Uterus (tissue), 4 donors: ENCODE measurements around the gene L1TD1. TPM values are rescaled to one million over a fixed set of nuclear protein-coding genes. Genes with fewer than 3 reads are reported as not detected.
"Not testable (repeated sequence)": the region's sequence is repeated elsewhere in the genome, so short reads cannot be mapped to it uniquely, and the experiment has no call there.

Experiments
- DNase-seq, 2 donors: peaks; one replicate each; pipeline ENCODE4 v3.0.0-alpha.2; 2019 to 2020
- H3K27ac ChIP-seq, 2 donors: fragments of 200-600 bp; sonication (generic); 1 replicate in 1 of 2; 2 replicates in 1 of 2; pipeline ENCODE4 v1.5.1; 2016 to 2018
- H3K27me3 ChIP-seq, 2 donors: fragments of 200-600 bp; sonication (generic); one replicate each; pipeline ENCODE4 v1.5.1; 2018 to 2019; ENCODE audit warnings: control low read depth in 1 of 2
- H3K36me3 ChIP-seq, 2 donors: fragments of 200-600 bp; sonication (generic); one replicate each; pipeline ENCODE4 v1.5.1; 2019; ENCODE audit warnings: control low read depth in 1 of 2
- H3K4me1 ChIP-seq, 2 donors: fragments of 200-600 bp; sonication (generic); one replicate each; pipeline ENCODE4 v1.5.1; 2018 to 2019; ENCODE audit warnings: control low read depth in 1 of 2
- H3K4me3 ChIP-seq, 2 donors: fragments of 200-600 bp; sonication (generic); 1 replicate in 1 of 2; 2 replicates in 1 of 2; pipeline ENCODE4 v1.5.1; 2018 to 2019; ENCODE audit warnings: mild to moderate bottlenecking in 1 of 2
- H3K9me3 ChIP-seq, 2 donors: fragments of 200-600 bp; sonication (generic); one replicate each; pipeline ENCODE4 v1.5.1; 2019; ENCODE audit warnings: control low read depth in 1 of 2
- POLR2A ChIP-seq, 2 donors: fragments of 450-650 bp; IDR thresholded peaks; one replicate each; pipeline ENCODE4 v1.6.1; 2016; ENCODE audit warnings: antibody characterized with exemption in 2 of 2, mild to moderate bottlenecking in 1 of 2, moderate library complexity in 1 of 2
- intact Hi-C: fragments of 100-400 bp; cut with DNase I; formaldehyde crosslinking; loops from one replicate; pipeline ENCODE4 v1.15.1; 2023; ENCODE audit warnings: low total_unique reads
- total RNA-seq, 4 donors: library from RNA; depleted of rRNA in 3 of 4; stranded (reverse); fragments of >200 nt in 3 of 4; gene quantifications; one replicate each; pipeline versions ENCODE4 v1.1.0 to v1.2.4, GENCODE V29; 2014 to 2023
- TF ChIP-seq, protein P1 (sequence below), 4 experiments: fragments of 200-600 bp in 2 of 4; fragments of 450-650 bp in 2 of 4; sonication (generic) in 2 of 4; IDR thresholded peaks; one replicate each; pipeline ENCODE4 v1.5.1; 2016 to 2019; ENCODE audit warnings: antibody characterized with exemption in 4 of 4, mild to moderate bottlenecking in 2 of 4, moderate library complexity in 1 of 4
- donor health status: DM: yes; HTN: yes; CAD: no.

Gene L1TD1
- total RNA-seq, 4 donors from 2014 or later, result 0.40 to 4.5 TPM; not detected in 2

- Histone ChIP-seq H3K27ac (no peak overlapping the region), H3K36me3 (no peaks in the 10 kb centered on the region), H3K27me3 (no peaks in the 10 kb centered on the region), H3K4me3 (no peak overlapping the region), H3K9me3 (no peaks in the 10 kb centered on the region), H3K4me1 (no peaks in the 10 kb centered on the region)
- intact Hi-C loops, result no loop called here
- no peak for DNase-seq
- no peak for TF ChIP-seq POLR2A (IDR thresholded peaks at IDR 0.05)
- TF ChIP-seq, protein P1, sequence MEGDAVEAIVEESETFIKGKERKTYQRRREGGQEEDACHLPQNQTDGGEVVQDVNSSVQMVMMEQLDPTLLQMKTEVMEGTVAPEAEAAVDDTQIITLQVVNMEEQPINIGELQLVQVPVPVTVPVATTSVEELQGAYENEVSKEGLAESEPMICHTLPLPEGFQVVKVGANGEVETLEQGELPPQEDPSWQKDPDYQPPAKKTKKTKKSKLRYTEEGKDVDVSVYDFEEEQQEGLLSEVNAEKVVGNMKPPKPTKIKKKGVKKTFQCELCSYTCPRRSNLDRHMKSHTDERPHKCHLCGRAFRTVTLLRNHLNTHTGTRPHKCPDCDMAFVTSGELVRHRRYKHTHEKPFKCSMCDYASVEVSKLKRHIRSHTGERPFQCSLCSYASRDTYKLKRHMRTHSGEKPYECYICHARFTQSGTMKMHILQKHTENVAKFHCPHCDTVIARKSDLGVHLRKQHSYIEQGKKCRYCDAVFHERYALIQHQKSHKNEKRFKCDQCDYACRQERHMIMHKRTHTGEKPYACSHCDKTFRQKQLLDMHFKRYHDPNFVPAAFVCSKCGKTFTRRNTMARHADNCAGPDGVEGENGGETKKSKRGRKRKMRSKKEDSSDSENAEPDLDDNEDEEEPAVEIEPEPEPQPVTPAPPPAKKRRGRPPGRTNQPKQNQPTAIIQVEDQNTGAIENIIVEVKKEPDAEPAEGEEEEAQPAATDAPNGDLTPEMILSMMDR (IDR thresholded peaks at IDR 0.05), result no peak
These were observed 13.1 kb upstream of the L1TD1 start for GRCh38 chr1:62181532-62181931.

- H3K4me3 ChIP-seq, DNase-seq, H3K9me3 ChIP-seq, H3K4me1 ChIP-seq, intact Hi-C loops, H3K36me3 ChIP-seq, H3K27me3 ChIP-seq, H3K27ac ChIP-seq: not testable (repeated sequence)
These were observed 12.5 kb upstream of the L1TD1 start for GRCh38 chr1:62182157-62182556.

GRCh38 chr1:62183164-62184020 is 11.3 kb upstream of the L1TD1 start:
- H3K4me1 ChIP-seq, H3K36me3 ChIP-seq, H3K27ac ChIP-seq, DNase-seq, intact Hi-C loops, H3K9me3 ChIP-seq, H3K4me3 ChIP-seq, H3K27me3 ChIP-seq: not testable (repeated sequence)

DNA sequence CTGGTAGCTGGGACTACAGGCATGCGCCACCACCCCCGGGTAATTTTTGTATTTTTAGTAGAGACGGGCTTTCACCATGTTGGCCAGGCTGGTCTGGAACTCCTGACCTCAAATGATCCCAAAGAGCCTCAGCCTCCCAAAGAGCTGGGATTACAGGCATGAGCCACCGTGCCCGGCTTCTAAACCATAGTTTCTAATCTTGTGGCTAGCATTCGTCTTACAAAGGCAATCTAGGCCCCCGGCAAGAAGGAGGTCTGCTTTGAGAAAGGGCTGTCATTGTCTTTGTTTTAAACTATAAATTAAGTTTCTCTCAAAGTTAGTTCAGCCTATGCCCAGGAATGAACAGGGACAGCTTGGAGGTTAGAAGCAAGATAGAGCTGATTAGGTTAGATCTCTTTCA is 10.3 kb upstream of the L1TD1 start:
- TF ChIP-seq POLR2A (IDR thresholded peaks at IDR 0.05), result no peak
- TF ChIP-seq, protein P1 (IDR thresholded peaks at IDR 0.05), result no peak
- Histone ChIP-seq H3K27ac (no peak overlapping the region), H3K27me3 (no peaks in the 10 kb centered on the region), H3K4me3 (no peak overlapping the region), H3K4me1 (no peaks in the 10 kb centered on the region), H3K9me3 (no peaks in the 10 kb centered on the region), H3K36me3 (no peaks in the 10 kb centered on the region)
- no peak for DNase-seq
- intact Hi-C loops, result no loop called here

GRCh38 chr1:62185233-62185632 is 9.4 kb upstream of the L1TD1 start:
- H3K36me3 ChIP-seq, DNase-seq, H3K27me3 ChIP-seq, intact Hi-C loops, H3K4me1 ChIP-seq, H3K9me3 ChIP-seq, H3K27ac ChIP-seq, H3K4me3 ChIP-seq: not testable (repeated sequence)

DNA sequence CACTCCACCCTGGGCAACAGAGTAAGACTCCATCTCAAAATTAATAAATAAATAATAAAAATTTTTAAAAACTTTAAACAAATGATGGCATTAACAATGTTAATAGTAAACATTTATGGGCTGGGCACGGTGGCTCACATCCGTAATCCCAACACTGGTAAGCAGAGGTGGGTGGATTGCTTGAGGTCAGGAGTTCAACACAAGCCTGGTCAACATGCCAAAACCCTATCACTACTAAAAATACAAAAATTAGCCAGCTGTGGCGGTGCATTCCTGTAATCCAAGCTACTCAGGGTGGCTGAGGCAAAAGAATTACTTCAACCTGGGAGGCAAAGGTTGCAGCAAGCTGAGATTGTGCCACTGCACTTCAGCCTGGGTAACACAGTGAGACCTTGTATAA is 9.0 kb upstream of the L1TD1 start:
- Histone ChIP-seq H3K27me3 (no peaks in the 10 kb centered on the region), H3K27ac (no peak overlapping the region), H3K36me3 (no peaks in the 10 kb centered on the region), H3K4me1 (no peaks in the 10 kb centered on the region), H3K4me3 (no peak overlapping the region), H3K9me3 (no peaks in the 10 kb centered on the region)
- no peak for DNase-seq
- no peak for TF ChIP-seq POLR2A (IDR thresholded peaks at IDR 0.05)
- TF ChIP-seq, protein P1 (IDR thresholded peaks at IDR 0.05), result no peak
- intact Hi-C loops, result no loop called here
